NT2/D1 (cell line): ENCODE results near the gene ARID1B.
A peak's percentile ranks its signal among the peaks of the same experiment; 100 is the strongest.

Experiments
- DNase-seq: peaks from one replicate; pipeline ENCODE4 v3.0.0-alpha.2; 2011; ENCODE audit warnings: low read depth, low spot score
- H3K27me3 ChIP-seq: 2 replicates; pipeline ENCODE4 v1.6.0; 2011; ENCODE audit warnings: mild to moderate bottlenecking; ENCODE audit not compliant: insufficient read length, insufficient read depth
- H3K36me3 ChIP-seq: 2 replicates; pipeline ENCODE4 v1.6.1; 2011; ENCODE audit warnings: mild to moderate bottlenecking, low read length, mixed read lengths; ENCODE audit not compliant: insufficient read depth, insufficient read length
- H3K4me1 ChIP-seq: 2 replicates; pipeline ENCODE4 v1.5.1; 2011; ENCODE audit not compliant: insufficient read depth, insufficient read length
- H3K4me3 ChIP-seq: 2 replicates; pipeline ENCODE4 v1.5.1; 2011; ENCODE audit warnings: low read depth; ENCODE audit not compliant: insufficient read length
- H3K9ac ChIP-seq: 2 replicates; pipeline ENCODE4 v1.6.0; 2011; ENCODE audit warnings: low read depth; ENCODE audit not compliant: insufficient read length
- H3K9me3 ChIP-seq: 2 replicates; pipeline ENCODE4 v1.5.1; 2011; ENCODE audit warnings: mild to moderate bottlenecking, low read length; ENCODE audit not compliant: insufficient read depth
- SUZ12 ChIP-seq: IDR thresholded peaks from 2 replicates; pipeline ENCODE4 v1.6.1; 2011; ENCODE audit not compliant: insufficient read length, insufficient read depth; ENCODE audit errors: extremely low read depth
- YY1 ChIP-seq: IDR thresholded peaks from 2 replicates; pipeline ENCODE4 v1.6.1; 2011; ENCODE audit not compliant: insufficient read length, insufficient read depth
- ZNF274 ChIP-seq: IDR thresholded peaks from 2 replicates; pipeline ENCODE4 v1.6.1; 2011; ENCODE audit warnings: mild to moderate bottlenecking, low read depth, low read length

ARID1B gene

DNA sequence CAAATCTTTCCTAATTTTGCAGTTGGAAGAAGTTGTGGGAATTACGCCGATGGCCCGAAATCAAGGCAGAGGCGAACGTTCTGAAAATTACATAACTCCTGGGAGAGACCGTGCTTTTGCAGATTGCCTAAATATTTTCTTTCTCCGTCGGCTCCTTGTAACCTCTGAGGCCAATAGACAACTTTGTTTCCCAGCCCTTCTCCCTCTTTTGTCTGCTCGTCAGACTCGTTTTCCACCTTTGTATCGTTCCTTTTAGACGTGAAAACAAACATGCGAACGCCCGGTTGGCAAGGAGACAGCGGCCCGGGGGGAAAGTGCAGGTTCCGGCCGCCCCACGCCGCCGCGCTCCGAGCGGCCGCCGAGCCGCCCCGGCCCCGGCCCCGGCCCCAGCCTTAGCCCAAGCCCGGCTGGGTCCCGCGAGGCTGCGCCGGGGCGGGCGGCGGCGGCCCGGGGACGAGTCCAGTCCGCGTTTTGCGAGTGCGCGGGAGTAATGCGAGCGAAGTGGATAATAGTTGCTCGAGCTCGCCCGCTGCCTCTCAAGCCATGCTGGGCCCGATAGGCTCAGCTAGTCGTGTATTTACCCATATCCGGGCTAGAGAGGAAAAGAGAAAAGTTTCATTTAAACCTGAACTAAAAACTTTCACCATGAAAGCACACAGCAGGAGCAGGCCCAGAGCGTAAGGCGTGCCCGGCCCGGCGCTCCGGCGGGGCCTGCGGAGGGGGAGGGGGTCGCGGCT, at the start of gene ARID1B:
TSS of gene ARID1B (plus strand) at position 539 of the 737 bp plus-strand sequence. CDS start 303 bp downstream, outside the sequence.
- Histone ChIP-seq H3K9me3 (no peaks in the 10 kb centered on the region), H3K4me3 (peak within 1 kb of the TSS; percentile 67), H3K9ac (peak within 1 kb of the TSS; percentile 90), H3K4me1 (no peaks in the 10 kb centered on the region), H3K36me3 (no peaks in the 10 kb centered on the region), H3K27me3 (no peaks in the 10 kb centered on the region)
- DNase-seq, result no peak
- TF ChIP-seq YY1 (no peak), ZNF274 (no peak), SUZ12 (no peak)

DNA sequence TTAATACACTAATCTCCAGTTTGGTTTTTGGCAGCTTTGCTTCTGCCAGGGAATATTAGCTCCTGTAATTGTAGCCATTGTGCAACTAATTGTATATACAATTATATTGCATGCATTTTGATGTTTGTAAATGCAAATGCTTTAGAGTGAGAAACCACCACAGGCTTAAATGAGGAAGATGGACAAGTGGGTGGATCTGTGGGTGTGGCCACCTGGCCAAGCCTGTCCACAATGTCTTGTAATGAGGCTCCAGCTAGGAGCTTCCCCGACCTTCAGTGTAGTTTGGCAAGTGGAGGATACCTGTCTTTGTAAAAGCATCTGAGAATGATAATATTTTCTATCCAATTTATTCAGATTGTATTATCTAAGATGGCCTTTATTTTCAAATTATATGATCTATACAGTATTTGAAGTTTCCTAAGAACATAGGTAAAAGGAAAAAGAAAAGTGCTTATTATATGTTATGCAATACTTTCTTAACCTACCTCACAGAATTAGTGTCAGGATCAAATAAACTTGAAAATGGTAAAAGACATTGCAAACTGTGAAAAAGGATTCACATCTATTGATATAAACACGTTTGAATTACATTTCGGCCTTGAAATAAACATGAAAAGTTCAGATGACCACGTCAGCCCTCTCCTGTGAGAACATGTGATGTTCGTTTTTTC, 49.3 kb upstream of the ARID1B start:
- TF ChIP-seq ZNF274, result no peak
- TF ChIP-seq YY1, result no peak
- no peak for TF ChIP-seq SUZ12

DNA sequence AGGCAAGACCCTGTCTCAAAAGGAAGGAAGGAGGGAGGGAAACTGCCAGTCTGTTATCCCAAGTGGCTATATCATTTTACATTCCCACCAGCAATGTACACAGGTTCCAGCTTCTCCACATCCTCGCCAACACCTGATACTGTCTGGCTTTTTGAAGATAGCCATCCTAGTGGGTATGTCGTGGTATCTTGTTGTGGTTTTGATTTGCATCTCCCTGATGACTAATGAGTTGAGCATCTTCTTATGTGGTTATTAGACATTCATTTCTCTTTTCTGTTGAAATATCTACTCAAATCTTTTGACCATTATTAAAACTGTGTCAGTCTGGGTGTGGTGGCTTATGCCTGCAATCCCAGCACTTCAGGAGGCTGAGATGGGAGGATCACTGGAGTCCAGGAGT, 47.9 kb upstream of the ARID1B start:
- no peak for TF ChIP-seq SUZ12
- no peak for TF ChIP-seq YY1
- no peak for TF ChIP-seq ZNF274
- Histone ChIP-seq H3K36me3 (no peaks in the 10 kb centered on the region), H3K27me3 (no peaks in the 10 kb centered on the region), H3K9ac (no peak overlapping the region), H3K4me3 (no peak overlapping the region), H3K9me3 (no peaks in the 10 kb centered on the region), H3K4me1 (no peaks in the 10 kb centered on the region)
- DNase-seq, result no peak

More for the DNA sequence above, 49.3 kb upstream of the ARID1B start:
- H3K9ac ChIP-seq, result no peak overlapping the region
- H3K27me3 ChIP-seq, result no peaks in the 10 kb centered on the region
- no peak overlapping the region for H3K4me3 ChIP-seq
- no peaks in the 10 kb centered on the region for H3K4me1 ChIP-seq
- DNase-seq, result no peak
- no peaks in the 10 kb centered on the region for H3K36me3 ChIP-seq
- no peaks in the 10 kb centered on the region for H3K9me3 ChIP-seq

DNA sequence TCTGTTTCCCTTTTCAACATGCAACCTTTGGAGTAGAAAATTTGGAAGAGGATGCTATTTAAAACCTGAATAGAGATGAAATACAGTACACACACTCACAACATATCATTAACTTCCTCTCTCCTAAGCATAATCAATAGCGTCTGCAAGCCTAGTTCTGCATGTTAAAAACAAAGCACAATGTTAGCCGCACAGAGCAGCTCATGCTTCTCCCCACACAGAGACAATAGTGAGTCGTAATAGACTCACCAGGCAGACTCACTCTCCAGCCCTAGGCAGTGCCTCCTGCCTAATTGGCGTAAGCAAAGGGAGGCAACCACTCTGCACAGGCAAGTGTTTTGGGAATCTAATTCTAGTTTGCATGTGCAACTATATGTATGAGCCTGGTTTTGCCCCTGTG, 45.8 kb upstream of the ARID1B start:
- H3K27me3 ChIP-seq, result no peaks in the 10 kb centered on the region
- no peak for TF ChIP-seq YY1
- TF ChIP-seq SUZ12, result no peak
- TF ChIP-seq ZNF274, result no peak
- H3K36me3 ChIP-seq, result no peaks in the 10 kb centered on the region
- no peaks in the 10 kb centered on the region for H3K4me1 ChIP-seq
- no peak overlapping the region for H3K4me3 ChIP-seq
- no peaks in the 10 kb centered on the region for H3K9me3 ChIP-seq
- no peak for DNase-seq
- H3K9ac ChIP-seq, result no peak overlapping the region

DNA sequence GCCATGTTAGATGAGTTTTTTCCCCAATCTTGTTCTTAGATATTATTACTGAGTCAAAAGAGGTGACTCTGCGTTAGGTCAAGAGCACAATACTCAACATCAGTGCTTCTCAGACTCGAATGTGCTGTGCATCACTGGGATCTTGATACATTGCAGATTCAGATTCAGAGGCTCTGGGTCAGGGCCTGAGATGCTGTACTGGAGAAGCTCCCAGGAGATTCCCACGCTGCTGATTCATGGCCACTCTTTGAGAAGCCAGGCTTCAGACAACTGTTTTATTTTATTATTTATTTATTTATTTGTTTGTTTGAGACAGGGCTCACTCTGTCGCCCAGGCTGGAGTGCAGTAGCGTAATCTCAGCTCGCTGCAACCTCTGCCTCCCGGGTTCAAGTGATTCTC, 41.4 kb upstream of the ARID1B start:
- no peaks in the 10 kb centered on the region for H3K36me3 ChIP-seq
- H3K4me1 ChIP-seq, result no peaks in the 10 kb centered on the region
- peaks cover 11% of the 10 kb centered on the region; the same call in 1 of the 2 replicates for H3K9me3 ChIP-seq
- no peak overlapping the region for H3K4me3 ChIP-seq
- no peak for DNase-seq
- no peak for TF ChIP-seq SUZ12
- TF ChIP-seq YY1, result no peak
- no peak for TF ChIP-seq ZNF274
- H3K9ac ChIP-seq, result no peak overlapping the region
- H3K27me3 ChIP-seq, result no peaks in the 10 kb centered on the region

DNA sequence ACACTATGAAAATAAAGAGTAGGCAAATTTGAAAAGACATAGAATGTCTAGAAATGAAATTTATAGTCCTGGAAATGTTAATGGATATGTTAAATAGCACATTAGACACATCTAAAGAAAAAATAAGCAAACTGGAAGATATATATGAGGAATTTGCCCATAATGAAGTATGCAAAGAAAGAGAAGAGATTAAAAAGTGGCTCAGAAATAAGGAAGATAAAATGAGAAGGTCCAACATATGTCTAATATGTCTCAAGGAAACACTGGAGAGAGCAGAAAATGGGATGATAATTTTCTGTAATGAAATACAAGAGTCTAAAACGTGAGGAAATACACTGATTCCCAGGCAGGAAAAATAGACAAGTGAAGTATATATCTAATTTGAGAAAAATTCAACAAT, 36.6 kb upstream of the ARID1B start:
- no peak overlapping the region for H3K9ac ChIP-seq
- no peaks in the 10 kb centered on the region for H3K27me3 ChIP-seq
- DNase-seq, result no peak
- peaks cover 13% of the 10 kb centered on the region for H3K9me3 ChIP-seq
- H3K36me3 ChIP-seq, result no peaks in the 10 kb centered on the region
- H3K4me3 ChIP-seq, result no peak overlapping the region
- TF ChIP-seq SUZ12 (no peak), ZNF274 (no peak), YY1 (no peak)
- no peaks in the 10 kb centered on the region for H3K4me1 ChIP-seq

DNA sequence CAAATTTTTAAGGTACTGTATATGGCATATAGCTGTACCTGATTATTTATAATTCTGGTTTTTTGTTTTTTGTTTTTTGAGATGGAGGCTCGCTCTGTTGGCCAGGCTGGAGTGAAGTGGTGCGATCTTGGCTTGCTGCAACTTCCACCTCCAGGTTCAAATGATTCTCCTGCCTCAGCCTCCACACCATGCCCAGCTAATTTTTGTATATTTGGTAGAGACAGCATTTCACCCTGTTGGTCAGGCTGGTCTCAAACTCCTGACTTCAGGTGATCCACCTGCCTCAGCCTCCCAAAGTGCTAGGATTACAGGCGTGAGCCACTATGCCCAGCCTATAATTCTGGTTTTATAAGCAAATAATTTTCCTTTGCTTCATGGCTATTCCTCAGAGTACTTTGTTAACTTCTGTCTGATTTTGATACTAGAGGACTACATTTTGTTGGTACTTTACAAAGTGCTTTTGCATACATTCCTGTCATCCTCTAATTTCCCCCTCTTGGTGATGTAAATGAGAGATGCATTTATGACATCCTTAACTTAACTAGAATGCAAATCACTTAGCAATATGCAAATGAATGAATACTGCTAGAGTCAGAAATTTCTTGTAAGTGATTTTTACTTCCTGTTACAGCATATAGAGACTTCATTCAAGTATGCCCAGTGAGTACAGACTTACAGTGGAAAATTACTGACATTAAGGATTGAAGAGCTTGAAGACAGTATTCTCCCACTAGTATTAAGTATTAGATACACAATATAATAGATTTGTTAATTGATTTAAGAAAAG, 35.7 kb upstream of the ARID1B start:
- H3K4me3 ChIP-seq, result no peak overlapping the region
- no peak overlapping the region for H3K9ac ChIP-seq
- peaks cover 13% of the 10 kb centered on the region for H3K9me3 ChIP-seq
- H3K27me3 ChIP-seq, result no peaks in the 10 kb centered on the region
- H3K4me1 ChIP-seq, result no peaks in the 10 kb centered on the region
- no peaks in the 10 kb centered on the region for H3K36me3 ChIP-seq
- TF ChIP-seq YY1 (no peak), ZNF274 (no peak), SUZ12 (no peak)
- no peak for DNase-seq

DNA sequence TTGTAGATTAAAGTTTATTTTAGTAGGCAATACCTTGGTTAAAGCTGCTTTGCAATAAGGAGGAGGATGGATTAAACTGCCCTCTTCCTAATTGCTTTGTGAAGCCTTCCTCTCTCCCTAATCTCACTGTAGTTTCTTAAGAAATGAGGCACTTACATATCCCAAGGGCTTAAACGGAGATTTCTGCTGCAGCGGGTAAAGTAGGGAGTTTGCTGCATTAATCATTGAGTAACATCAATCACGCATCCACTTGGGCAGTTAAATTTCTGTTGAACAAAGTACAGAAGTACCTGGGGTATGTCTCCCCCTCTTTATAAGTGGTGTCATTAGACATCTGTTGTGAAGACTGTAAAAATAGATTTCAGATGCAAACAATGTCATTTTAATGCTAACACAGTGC, 29.5 kb upstream of the ARID1B start:
- Histone ChIP-seq H3K27me3 (no peaks in the 10 kb centered on the region), H3K36me3 (no peaks in the 10 kb centered on the region), H3K9ac (no peak overlapping the region), H3K9me3 (no peaks in the 10 kb centered on the region), H3K4me1 (peaks cover 2% of the 10 kb centered on the region), H3K4me3 (no peak overlapping the region)
- no peak for TF ChIP-seq SUZ12
- no peak for TF ChIP-seq YY1
- TF ChIP-seq ZNF274, result no peak
- no peak for DNase-seq
